ENCODE data around the gene MRTFA.

GRCh38 chr22:40681451-40681850 is 44.9 kb upstream of the MRTFA start:
- no peak for TF ChIP-seq CTCF (IDR thresholded peaks at IDR 0.05)
- TF ChIP-seq ZFX (IDR thresholded peaks at IDR 0.05; ENCODE audit: borderline replicate concordance) = no peak

Data from 22Rv1 (cell line).